Measurements from ENCODE around the gene INTS11.

The INTS11 gene

DNA sequence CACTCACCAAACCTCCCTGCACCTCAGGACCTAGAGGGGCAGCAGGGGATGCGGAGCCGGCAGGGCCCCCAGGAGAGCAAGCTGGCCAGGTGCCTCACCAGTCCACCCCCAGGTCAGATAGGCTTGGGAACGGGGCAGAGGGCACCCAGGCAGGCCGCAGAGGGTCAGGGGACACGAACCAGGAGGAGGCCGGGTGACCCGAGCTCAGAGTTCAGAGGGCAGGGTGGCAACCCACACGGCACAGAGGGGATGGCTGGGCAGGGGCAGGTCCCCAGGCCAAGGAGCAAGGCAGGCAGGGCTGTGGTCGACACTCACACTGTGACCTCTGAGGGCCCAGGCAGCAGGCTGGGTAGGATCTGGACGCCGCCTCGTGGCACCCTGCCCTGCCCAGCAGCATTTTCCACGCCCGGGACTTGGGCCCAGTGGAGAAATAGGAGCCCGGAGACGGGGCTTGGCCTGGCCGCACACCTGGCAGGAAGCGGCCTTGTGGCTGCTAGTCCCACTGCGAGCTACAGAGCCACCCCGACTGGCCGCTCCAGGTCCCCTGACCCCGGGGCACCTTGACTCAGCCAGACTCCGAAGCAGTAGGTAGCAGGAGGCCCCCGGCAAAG lies 19.5 kb upstream of the INTS11 start:
- DNase-seq: no peak

GRCh38 chr1:1342584-1343115 lies 18.2 kb upstream of the INTS11 start:
- no peak for DNase-seq

- DNase-seq: no peak
These were observed 17.7 kb upstream of the INTS11 start for GRCh38 chr1:1342061-1342562.

- no peak for DNase-seq
These were observed 17.1 kb upstream of the INTS11 start for GRCh38 chr1:1341549-1342021.

- DNase-seq: no peak
These were observed 16.5 kb upstream of the INTS11 start for GRCh38 chr1:1340791-1341548.

GRCh38 chr1:1340185-1340584 lies 15.7 kb upstream of the INTS11 start:
- DNase-seq: no peak

DNA sequence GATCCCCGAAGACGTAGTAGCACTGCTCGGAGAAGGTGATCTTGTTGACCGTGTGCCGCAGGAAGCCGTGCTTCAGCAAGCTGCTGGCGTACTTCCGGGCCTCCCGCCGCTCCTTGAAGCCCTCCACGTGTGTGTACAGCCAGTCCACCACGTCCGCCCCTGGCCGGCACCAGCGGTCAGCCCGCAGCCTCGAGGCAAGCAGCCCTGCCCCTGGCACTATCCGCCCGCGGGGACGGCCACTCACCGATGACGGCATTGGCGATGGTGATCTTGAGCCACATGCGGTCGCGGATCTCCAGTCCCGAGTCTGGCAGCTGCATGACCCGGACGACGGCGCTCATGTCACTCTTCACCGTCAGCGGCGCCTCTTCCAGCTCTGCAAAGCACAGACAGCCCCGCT lies 13.8 kb upstream of the INTS11 start:
- DNase-seq: no peak

DNA sequence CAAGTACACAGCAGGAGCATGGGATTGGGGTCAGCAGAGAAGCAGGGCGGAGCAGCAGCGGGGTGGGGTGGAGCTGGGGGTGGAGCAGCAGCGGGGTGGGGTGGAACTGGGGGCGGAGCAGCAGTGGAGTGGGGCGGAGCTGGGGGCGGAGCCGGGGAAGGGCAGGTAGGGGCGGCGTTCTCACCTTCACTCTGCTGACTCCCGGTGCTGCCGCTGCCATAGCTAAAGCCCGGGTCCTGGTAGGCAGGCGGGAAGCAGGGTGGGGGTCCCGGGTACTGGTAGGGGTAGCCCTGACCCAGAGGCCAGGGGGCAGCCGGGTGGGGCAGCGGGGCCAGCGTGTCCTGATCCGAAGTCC lies 13.3 kb upstream of the INTS11 start:
- DNase-seq: peak; percentile 73

DNA sequence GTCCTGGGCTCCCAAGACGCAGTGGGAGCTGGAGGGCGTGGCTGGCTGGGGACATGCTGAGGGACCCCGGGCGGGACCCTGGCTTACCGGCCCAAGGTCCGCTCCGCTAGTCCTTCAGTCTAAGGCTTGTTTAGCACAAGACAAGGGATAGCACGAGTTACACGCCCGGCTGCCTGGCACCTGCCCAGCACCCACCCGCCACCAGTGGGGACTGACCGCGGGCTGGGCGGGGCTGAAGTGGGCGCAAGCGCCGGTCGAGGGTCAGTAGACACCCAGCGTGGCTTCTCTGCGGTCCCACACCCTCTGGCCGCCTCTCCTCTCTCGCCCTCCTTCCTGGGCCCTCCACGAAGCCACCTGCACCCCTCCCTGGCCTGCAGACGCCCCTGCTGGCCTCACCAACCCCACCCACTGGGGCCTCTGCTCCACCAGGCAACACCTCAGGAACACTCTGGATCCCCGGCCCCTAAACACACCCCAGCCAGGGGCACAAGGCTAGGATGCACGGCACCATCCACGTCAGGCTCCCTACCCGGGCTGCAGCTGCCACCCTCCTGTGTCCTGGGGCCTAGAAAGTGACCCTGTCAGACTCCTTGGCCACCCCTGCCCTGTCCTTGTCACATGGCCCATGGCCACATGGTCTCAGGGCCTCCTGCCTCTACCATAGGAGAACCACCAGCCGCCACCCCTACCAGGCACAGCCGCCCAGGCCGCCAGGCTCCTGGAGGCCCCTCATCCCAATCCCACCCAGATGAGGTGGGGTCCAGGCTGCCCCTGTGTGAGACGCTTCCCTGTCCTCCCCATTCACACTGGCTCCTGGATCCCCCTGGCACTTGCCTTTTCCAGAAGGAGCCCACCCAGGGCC lies 12.7 kb upstream of the INTS11 start:
- no peak for DNase-seq

DNA sequence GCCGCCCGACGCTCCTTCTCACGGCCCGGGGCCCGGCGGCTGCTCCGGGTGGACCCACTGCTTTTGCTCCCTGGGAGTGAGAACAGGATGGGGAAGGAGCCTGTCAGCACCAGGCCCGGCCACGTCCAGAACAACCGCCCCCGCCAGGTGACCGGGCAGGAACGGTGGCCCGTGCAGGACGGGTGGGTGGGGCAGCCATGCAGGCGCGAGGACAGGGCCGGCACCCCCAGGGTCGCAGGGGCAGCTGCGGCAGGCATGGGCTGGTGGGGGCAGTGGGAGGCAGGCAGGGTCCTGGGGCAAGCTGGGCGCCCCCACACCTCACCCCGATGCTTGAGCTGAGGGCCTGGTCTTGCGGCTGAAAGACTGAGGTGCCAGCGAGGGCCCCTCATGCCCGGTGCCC lies 12.0 kb upstream of the INTS11 start:
- DNase-seq: no peak

- no peak for DNase-seq
These were observed 11.4 kb upstream of the INTS11 start for GRCh38 chr1:1335792-1336248.

DNA sequence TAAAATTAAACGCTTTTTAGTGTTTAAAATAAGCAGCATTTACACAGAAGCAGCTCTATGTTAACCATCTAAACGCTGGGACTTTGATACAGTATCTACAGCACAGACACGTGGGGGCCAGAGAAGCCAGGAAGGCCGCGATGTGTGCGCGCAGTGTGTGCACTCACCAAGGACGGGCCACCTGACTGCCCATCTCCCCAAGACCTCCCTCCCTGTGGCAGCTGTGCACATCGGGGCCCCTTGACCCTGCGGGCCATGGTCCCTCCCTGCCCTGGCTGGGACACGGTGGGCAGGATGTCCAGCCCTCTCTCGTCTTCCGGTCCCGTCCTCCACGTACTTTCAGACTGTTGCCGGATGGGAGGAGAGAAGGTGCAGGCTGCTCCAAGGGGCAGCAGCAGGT lies 10.8 kb upstream of the INTS11 start:
- no peak for DNase-seq

GRCh38 chr1:1334835-1335234 lies 10.4 kb upstream of the INTS11 start:
- DNase-seq: no peak

GRCh38 chr1:1333551-1334241 lies 9.2 kb upstream of the INTS11 start:
- DNase-seq: no peak

GRCh38 chr1:1332774-1333480 lies 8.5 kb upstream of the INTS11 start:
- no peak for DNase-seq

GRCh38 chr1:1332031-1332755 lies 7.7 kb upstream of the INTS11 start:
- no peak for DNase-seq

GRCh38 chr1:1331068-1331965 lies 6.9 kb upstream of the INTS11 start, which contains the start of gene TAS1R3:
Gene TAS1R3 (plus strand): TSS chr1:1331280. CDS start chr1:1331346, 66 bp downstream.
- DNase-seq: no peak

GRCh38 chr1:1330366-1331067 lies 6.1 kb upstream of the INTS11 start:
- DNase-seq: no peak

Measured in activated CD8-positive, alpha-beta memory T cell treated with anti-CD3 and anti-CD28 coated beads for 24 hours (primary cell).